HCT116 (cell line): ENCODE results near the gene PTPN13. TPM values are rescaled to one million over a fixed set of nuclear protein-coding genes. Genes with fewer than 3 reads are reported as not detected.

Experiments
- ATAC-seq: fragments of 200-7000 bp; cut with Tn5 transposase; 2 replicates; pipeline ENCODE4 v1.9.1; 2020; ENCODE audit warnings: mild to moderate bottlenecking, moderate library complexity
- BruUV-seq: library from RNA; stranded (reverse); fragments of 400-500 nt; replicated peaks from 2 replicates; lab custom pipeline; 2021; lab: Mats Ljungman, UMichigan
- CTCF ChIA-PET: fragments of 300-600 bp; sonication (Branson Sonifier 250); formaldehyde crosslinking; loops from one replicate; lab custom pipeline; 2021; ENCODE audit warnings: antibody characterized with exemption; lab: Charles Lee
- POLR2A ChIA-PET: fragments of 300-600, 350-600 bp; sonication (Branson Sonifier 250); formaldehyde crosslinking; loops from one replicate; lab custom pipeline; 2021; ENCODE audit warnings: antibody characterized with exemption; lab: Charles Lee
- RAD21 ChIA-PET, 2 experiments: fragments of 300-600 bp; sonication (Branson Sonifier 250); formaldehyde crosslinking; loops; one replicate each; lab custom pipeline; 2023; ENCODE audit warnings: low total read pairs in 2 of 2; ENCODE audit not compliant: uncharacterized antibody in 2 of 2, unreplicated experiment in 2 of 2, low non-redundant PET in 1 of 2; lab: Charles Lee
- DNase-seq: peaks from one replicate; pipeline ENCODE4 v3.0.0-alpha.2; 2010; ENCODE audit warnings: low read depth, low spot score
- H2AFZ ChIP-seq: fragments of 200-600 bp; shearing (Covaris generic), sonication (generic); 2 replicates; pipeline ENCODE4 v1.6.1; 2017; ENCODE audit warnings: low read depth, mixed run types, mixed read lengths, antibody characterized with exemption, low read length; ENCODE audit not compliant: poor library complexity, severe bottlenecking
- H3K27ac ChIP-seq: 2 replicates; pipeline ENCODE4 v1.5.1; 2012; ENCODE audit warnings: low read depth, low read length
- H3K27me3 ChIP-seq: fragments of 200-600 bp; sonication (generic); 2 replicates; pipeline ENCODE4 v1.6.1; 2016; ENCODE audit warnings: mixed run types, low read length, mixed read lengths; ENCODE audit not compliant: insufficient read depth
- H3K36me3 ChIP-seq, 2 experiments: fragments of 200-500 bp in 1 of 2; fragments of 200-600 bp in 1 of 2; sonication (Bioruptor generic) in 1 of 2; sonication (generic) in 1 of 2; 2 replicates each; pipeline versions ENCODE4 v1.5.1 to v1.6.1; 2014 to 2016; ENCODE audit warnings: low read length in 2 of 2, inconsistent platforms in 1 of 2, mixed read lengths in 1 of 2, mixed run types in 1 of 2; ENCODE audit not compliant: insufficient read depth in 2 of 2, control insufficient read depth in 1 of 2
- H3K4me1 ChIP-seq, 2 experiments: fragments of 200-600 bp in 1 of 2; sonication (generic) in 1 of 2; 2 replicates each; pipeline versions ENCODE4 v1.5.1 to v1.6.1; 2012 to 2017; ENCODE audit warnings: low read length in 2 of 2, inconsistent platforms in 1 of 2, mild to moderate bottlenecking in 1 of 2, mixed read lengths in 1 of 2, mixed run types in 1 of 2, moderate library complexity in 1 of 2; ENCODE audit not compliant: insufficient read depth in 2 of 2, control insufficient read depth in 1 of 2
- H3K4me2 ChIP-seq: fragments of 200-600 bp; sonication (generic); 2 replicates; pipeline ENCODE4 v1.6.1; 2017; ENCODE audit warnings: mixed run types, low read length, mixed read lengths
- H3K4me3 ChIP-seq, 2 experiments: fragments of 200-600 bp in 1 of 2; sonication (generic) in 1 of 2; replicated peaks in 1 of 2; 2 replicates each; pipeline ENCODE4 v1.5.1; 2011 to 2016; ENCODE audit warnings: low read length in 2 of 2, control low read depth in 1 of 2, low read depth in 1 of 2, mild to moderate bottlenecking in 1 of 2, mixed read lengths in 1 of 2, mixed run types in 1 of 2
- H3K79me2 ChIP-seq: fragments of 200-600 bp; sonication (generic); 2 replicates; pipeline ENCODE4 v1.6.1; 2017; ENCODE audit warnings: mild to moderate bottlenecking, mixed run types, low read length, moderate library complexity, mixed read lengths; ENCODE audit not compliant: insufficient read depth
- H3K9ac ChIP-seq: fragments of 200-600 bp; sonication (generic); 2 replicates; pipeline ENCODE4 v1.6.1; 2016; ENCODE audit warnings: low read length, mixed read lengths
- H3K9me2 ChIP-seq: fragments of 200-600 bp; sonication (generic), shearing (Covaris generic); 2 replicates; pipeline ENCODE4 v1.6.1; 2017; ENCODE audit warnings: mixed run types, mild to moderate bottlenecking, moderate library complexity; ENCODE audit not compliant: insufficient read depth
- H3K9me3 ChIP-seq, 2 experiments: fragments of 200-500 bp in 1 of 2; fragments of 200-600 bp in 1 of 2; sonication (Bioruptor generic) in 1 of 2; sonication (generic) in 1 of 2; 2 replicates each; pipeline ENCODE4 v1.6.1; 2014 to 2017; ENCODE audit warnings: low read length in 2 of 2, mixed read lengths in 2 of 2, inconsistent platforms in 1 of 2, low read depth in 1 of 2, mild to moderate bottlenecking in 1 of 2, mixed run types in 1 of 2, moderate library complexity in 1 of 2; ENCODE audit not compliant: control insufficient read depth in 1 of 2, insufficient read depth in 1 of 2
- H4K20me1 ChIP-seq: fragments of 200-600 bp; sonication (generic), shearing (Covaris generic); 2 replicates; pipeline ENCODE4 v1.6.1; 2017; ENCODE audit warnings: mixed run types, mild to moderate bottlenecking, moderate library complexity; ENCODE audit not compliant: insufficient read depth
- ATF3 ChIP-seq: IDR thresholded peaks from 2 replicates; pipeline ENCODE4 v1.6.1; 2012
- CBX3 ChIP-seq: IDR thresholded peaks from 2 replicates; pipeline ENCODE4 v1.6.1; 2012; ENCODE audit warnings: low read depth
- CTCF ChIP-seq, 3 experiments: fragments of 200-600 bp in 1 of 3; sonication (generic) in 1 of 3; IDR thresholded peaks in 2 of 3; conservative IDR thresholded peaks in 1 of 3; 2 replicates each; pipeline ENCODE4 v1.5.1; 2012 to 2017; ENCODE audit warnings: low read depth in 2 of 3, low read length in 2 of 3, antibody characterized with exemption in 1 of 3, borderline replicate concordance in 1 of 3, control low read depth in 1 of 3, mild to moderate bottlenecking in 1 of 3, mixed read lengths in 1 of 3, mixed run types in 1 of 3, moderate library complexity in 1 of 3; ENCODE audit not compliant: insufficient read depth in 1 of 3
- EGR1 ChIP-seq: IDR thresholded peaks from 2 replicates; pipeline ENCODE4 v1.6.1; 2012; ENCODE audit warnings: low read depth
- ELF1 ChIP-seq: IDR thresholded peaks from 2 replicates; pipeline ENCODE4 v1.6.1; 2012; ENCODE audit warnings: low read depth, borderline replicate concordance
- EZH2 ChIP-seq: fragments of 200-600 bp; sonication (generic); IDR thresholded peaks from 2 replicates; pipeline ENCODE4 v1.6.1; 2017; ENCODE audit warnings: antibody characterized with exemption, mixed run types
- FOSL1 ChIP-seq: IDR thresholded peaks from 2 replicates; pipeline ENCODE4 v1.6.1; 2012; ENCODE audit warnings: low read depth
- POLR2A ChIP-seq: IDR thresholded peaks from 2 replicates; pipeline ENCODE4 v1.7.0; 2011; ENCODE audit warnings: borderline replicate concordance; ENCODE audit not compliant: insufficient read depth, insufficient read length; ENCODE audit errors: extremely low read depth
- SIN3A ChIP-seq: IDR thresholded peaks from 2 replicates; pipeline ENCODE4 v1.6.1; 2012; ENCODE audit warnings: low read depth
- SRF ChIP-seq: IDR thresholded peaks from 2 replicates; pipeline ENCODE4 v1.6.1; 2012; ENCODE audit warnings: low read depth
- TCF7L2 ChIP-seq: IDR thresholded peaks from 2 replicates; pipeline ENCODE4 v1.7.0; 2011; ENCODE audit warnings: borderline replicate concordance, inconsistent platforms; ENCODE audit not compliant: insufficient read depth, insufficient read length; ENCODE audit errors: extremely low read depth
- YY1 ChIP-seq: IDR thresholded peaks from 2 replicates; pipeline ENCODE4 v1.6.1; 2011; ENCODE audit warnings: low read length, low read depth, moderate library complexity, mild to moderate bottlenecking; ENCODE audit not compliant: insufficient replicate concordance; ENCODE audit errors: extremely low read depth
- ZBTB33 ChIP-seq: IDR thresholded peaks from 2 replicates; pipeline ENCODE4 v1.6.1; 2011; ENCODE audit warnings: mild to moderate bottlenecking, low read length, moderate library complexity; ENCODE audit not compliant: insufficient replicate concordance; ENCODE audit errors: extremely low read depth
- intact Hi-C: fragments of 100-400 bp; cut with micrococcal nuclease; formaldehyde crosslinking; loops from 2 replicates; pipeline ENCODE4 v1.10.0; 2022
- total RNA-seq: library from RNA; stranded (reverse); gene quantifications from one replicate; pipeline ENCODE4 v1.2.1, GENCODE V29; 2021; ENCODE audit not compliant: unreplicated experiment

The PTPN13 gene
- total RNA-seq, 1 experiment from 2014 or later: 14.6 TPM

GRCh38 chr4:86683167-86683566 lies 89.1 kb downstream of the PTPN13 start:
- TF ChIP-seq SRF: no peak
- no peak for TF ChIP-seq POLR2A
- TF ChIP-seq SIN3A: no peak
- TF ChIP-seq CBX3: no peak
- no peak for TF ChIP-seq CTCF (IDR thresholded peaks at IDR 0.05 in 2 of 3, conservative IDR thresholded peaks at IDR 0.05 in 1 of 3; ENCODE audit: borderline replicate concordance in 1 of 3, insufficient read depth in 1 of 3, low read depth in 2 of 3, low read length in 2 of 3)
- no peak for TF ChIP-seq ZBTB33
- TF ChIP-seq ATF3: no peak
- TF ChIP-seq TCF7L2: no peak
- no peak for TF ChIP-seq ELF1
- TF ChIP-seq YY1: no peak
- TF ChIP-seq FOSL1: no peak
- no peak for TF ChIP-seq EZH2
- TF ChIP-seq EGR1: no peak
- H3K27me3 ChIP-seq: no peaks in the 10 kb centered on the region
- ChIA-PET CTCF (no interaction called here), POLR2A (no interaction called here), RAD21 (no interaction called here)
- peaks cover 0 to 4% of the 10 kb centered on the region in 2 experiments; a peak in 2 of 4 replicates for H3K4me1 ChIP-seq
- no peak for DNase-seq
- no peak for ATAC-seq
- H3K9me2 ChIP-seq: no peaks in the 10 kb centered on the region
- H3K9ac ChIP-seq: no peak overlapping the region
- no peaks in the 10 kb centered on the region for H4K20me1 ChIP-seq
- H3K4me3 ChIP-seq: no peak overlapping the region
- H3K79me2 ChIP-seq: no peaks in the 10 kb centered on the region
- BruUV-seq: no TSS peak
- no peak overlapping the region for H2AFZ ChIP-seq
- no peak overlapping the region for H3K27ac ChIP-seq
- intact Hi-C loops: no loop called here
- H3K36me3 ChIP-seq: no peaks in the 10 kb centered on the region
- no peaks in the 10 kb centered on the region for H3K9me3 ChIP-seq
- no peak overlapping the region for H3K4me2 ChIP-seq
